ENCODE data around the gene NEURL3. TPM values are rescaled to one million over a fixed set of nuclear protein-coding genes. Genes with fewer than 3 reads are reported as not detected.
"Not testable (repeated sequence)": the region's sequence is repeated elsewhere in the genome, so short reads cannot be mapped to it uniquely, and the experiment has no call there.

Gene NEURL3
- total and polyA plus RNA-seq, 2 donors (not counting 3 experiments of a cell fraction or from before 2014, with no cell fraction given), result not detected

DNA sequence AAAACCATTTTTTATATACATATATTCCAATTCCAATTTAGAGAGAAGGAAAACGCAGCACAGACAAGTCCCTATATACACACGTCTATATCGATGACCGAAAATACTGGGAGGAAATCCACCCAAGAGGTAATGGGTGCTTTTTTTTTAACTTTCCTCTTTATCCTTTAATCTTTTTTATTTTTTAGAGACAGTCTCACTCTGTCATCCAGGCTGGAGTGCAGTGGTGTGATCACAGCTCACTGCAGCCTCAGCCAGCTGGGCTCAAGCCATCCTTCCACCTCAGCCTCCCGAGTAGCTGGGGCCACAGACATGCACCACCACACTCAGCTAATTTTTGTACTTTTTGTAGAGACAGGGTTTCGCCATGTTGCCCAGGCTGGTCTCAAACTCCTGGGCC is 6.5 kb downstream of the NEURL3 start:
- dilution Hi-C loops (cut with MboI; ENCODE audit: extremely low pct_ligation_motif_present, low sequenced_read_pairs); H3K9ac ChIP-seq (replicated peaks; ENCODE audit: extremely low read depth, insufficient read depth, low read length); POLR2A ChIA-PET; intact Hi-C loops (cut with micrococcal nuclease); H4K20me1 ChIP-seq (replicated peaks; ENCODE audit: control insufficient read depth, extremely low read depth, insufficient read depth, low read length); H3K9me1 ChIP-seq (replicated peaks; ENCODE audit: control insufficient read depth, extremely low read depth, insufficient read depth, low read length); FAIRE-seq; H3K36me3 ChIP-seq (ENCODE audit: control insufficient read depth in 2 of 2, extremely low read depth in 1 of 2, insufficient read depth in 2 of 2, low read length in 2 of 2); DNase-seq (ENCODE audit: low read depth, low spot score); H3K79me2 ChIP-seq (ENCODE audit: control insufficient read depth, insufficient read depth, low read length); H3K4me2 ChIP-seq (ENCODE audit: insufficient read depth, low read length); H3K9me3 ChIP-seq (replicated peaks; ENCODE audit: control insufficient read depth, insufficient read depth, low read length); BruUV-seq (replicated peaks); H3K27ac ChIP-seq (ENCODE audit: insufficient read depth, low read depth, low read length); H2AFZ ChIP-seq (ENCODE audit: low read depth, low read length); H3K4me3 ChIP-seq (replicated peaks in 1 of 3; ENCODE audit: insufficient read depth in 1 of 3, low read depth in 1 of 3, low read length in 3 of 3); CTCF ChIA-PET; H3K4me1 ChIP-seq (ENCODE audit: control insufficient read depth, extremely low read depth, insufficient read depth, low read length): not testable (repeated sequence)
- peaks cover 39 to 55% of the 10 kb centered on the region in 2 experiments for H3K27me3 ChIP-seq (ENCODE audit: control insufficient read depth in 2 of 2, insufficient read depth in 2 of 2, low read length in 2 of 2)

DNA sequence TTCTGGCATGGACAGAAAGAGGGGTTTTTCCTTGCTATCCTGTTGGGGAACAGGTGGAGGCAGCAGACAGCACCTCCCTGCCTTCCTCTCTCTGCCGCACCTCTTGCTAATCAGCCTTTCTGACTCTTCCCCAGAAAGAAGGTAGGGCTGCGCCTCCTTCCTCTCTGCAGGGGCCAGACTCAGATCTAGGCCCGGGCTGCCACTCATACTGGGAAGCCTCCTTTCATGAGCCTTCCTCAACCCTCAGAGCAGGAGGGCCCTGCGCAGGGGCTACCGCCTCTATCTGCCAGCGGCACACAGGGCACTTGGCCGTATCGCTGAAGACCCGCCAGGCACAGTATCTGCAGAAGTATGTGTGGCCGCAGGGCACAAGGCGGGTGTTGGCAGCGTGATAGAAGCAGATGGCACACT is 7.1 kb downstream of the NEURL3 start:
- intact Hi-C loops (cut with micrococcal nuclease), result no loop called here
- no peak overlapping the region for H3K9ac ChIP-seq (replicated peaks; ENCODE audit: extremely low read depth, insufficient read depth, low read length)
- no peak overlapping the region for H3K27ac ChIP-seq (ENCODE audit: insufficient read depth, low read depth, low read length)
- dilution Hi-C loops (cut with MboI; ENCODE audit: extremely low pct_ligation_motif_present, low sequenced_read_pairs), result no loop called here
- ChIA-PET POLR2A (no interaction called here), CTCF (no interaction called here)
- H3K4me2 ChIP-seq (ENCODE audit: insufficient read depth, low read length), result no peak overlapping the region
- no peak for DNase-seq (ENCODE audit: low read depth, low spot score)
- FAIRE-seq, result no peak
- peaks cover 40 to 58% of the 10 kb centered on the region in 2 experiments for H3K27me3 ChIP-seq (ENCODE audit: control insufficient read depth in 2 of 2, insufficient read depth in 2 of 2, low read length in 2 of 2)
- BruUV-seq (replicated peaks), result no TSS peak
- no peak for TF ChIP-seq POLR2A (IDR thresholded peaks at IDR 0.05; ENCODE audit: low read depth, low read length)
- TF ChIP-seq POLR2AphosphoS5 (IDR thresholded peaks at IDR 0.05; ENCODE audit: insufficient read depth, low read depth, low read length), result no peak
- TF ChIP-seq MYC (IDR thresholded peaks at IDR 0.05; ENCODE audit: low read depth, low read length), result no peak
- TF ChIP-seq, protein P1, sequence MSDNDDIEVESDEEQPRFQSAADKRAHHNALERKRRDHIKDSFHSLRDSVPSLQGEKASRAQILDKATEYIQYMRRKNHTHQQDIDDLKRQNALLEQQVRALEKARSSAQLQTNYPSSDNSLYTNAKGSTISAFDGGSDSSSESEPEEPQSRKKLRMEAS (IDR thresholded peaks at IDR 0.05; ENCODE audit: insufficient read depth, insufficient read length), result no peak
- no peaks in the 10 kb centered on the region for H3K9me1 ChIP-seq (replicated peaks; ENCODE audit: control insufficient read depth, extremely low read depth, insufficient read depth, low read length)
- H3K9me3 ChIP-seq (replicated peaks; ENCODE audit: control insufficient read depth, insufficient read depth, low read length), result no peaks in the 10 kb centered on the region
- no peak overlapping the region for H3K4me3 ChIP-seq (replicated peaks in 1 of 3; ENCODE audit: insufficient read depth in 1 of 3, low read depth in 1 of 3, low read length in 3 of 3)
- no peaks in the 10 kb centered on the region for H3K36me3 ChIP-seq (ENCODE audit: control insufficient read depth in 2 of 2, extremely low read depth in 1 of 2, insufficient read depth in 2 of 2, low read length in 2 of 2)
- H3K79me2 ChIP-seq (ENCODE audit: control insufficient read depth, insufficient read depth, low read length), result no peaks in the 10 kb centered on the region
- H4K20me1 ChIP-seq (replicated peaks; ENCODE audit: control insufficient read depth, extremely low read depth, insufficient read depth, low read length), result no peaks in the 10 kb centered on the region
- H2AFZ ChIP-seq (ENCODE audit: low read depth, low read length), result no peak overlapping the region
- no peaks in the 10 kb centered on the region for H3K4me1 ChIP-seq (ENCODE audit: control insufficient read depth, extremely low read depth, insufficient read depth, low read length)

All from endothelial cell of umbilical vein (primary cell).